Subcutaneous adipose tissue (tissue), 4 donors: ENCODE results near the gene CHST12. TPM values are rescaled to one million over a fixed set of nuclear protein-coding genes. Genes with fewer than 3 reads are reported as not detected.

ENCODE experiments used
- total RNA-seq, 4 donors: library from RNA; depleted of rRNA; stranded (reverse); fragments of >200 nt; gene quantifications; one replicate each; pipeline ENCODE4 v1.1.0, GENCODE V29; 2016
- TF ChIP-seq, protein P1 (sequence below): fragments of 450-650 bp; IDR thresholded peaks from one replicate; pipeline ENCODE4 v1.5.1; 2016; ENCODE audit warnings: low read depth, mild to moderate bottlenecking, control low read depth, antibody characterized with exemption, moderate library complexity

Gene CHST12
- 10 to 100 TPM in 3 of 4 donors, 1 to 10 TPM in 1; 5.2 to 26.0 (median 13.8) TPM for total RNA-seq

DNA sequence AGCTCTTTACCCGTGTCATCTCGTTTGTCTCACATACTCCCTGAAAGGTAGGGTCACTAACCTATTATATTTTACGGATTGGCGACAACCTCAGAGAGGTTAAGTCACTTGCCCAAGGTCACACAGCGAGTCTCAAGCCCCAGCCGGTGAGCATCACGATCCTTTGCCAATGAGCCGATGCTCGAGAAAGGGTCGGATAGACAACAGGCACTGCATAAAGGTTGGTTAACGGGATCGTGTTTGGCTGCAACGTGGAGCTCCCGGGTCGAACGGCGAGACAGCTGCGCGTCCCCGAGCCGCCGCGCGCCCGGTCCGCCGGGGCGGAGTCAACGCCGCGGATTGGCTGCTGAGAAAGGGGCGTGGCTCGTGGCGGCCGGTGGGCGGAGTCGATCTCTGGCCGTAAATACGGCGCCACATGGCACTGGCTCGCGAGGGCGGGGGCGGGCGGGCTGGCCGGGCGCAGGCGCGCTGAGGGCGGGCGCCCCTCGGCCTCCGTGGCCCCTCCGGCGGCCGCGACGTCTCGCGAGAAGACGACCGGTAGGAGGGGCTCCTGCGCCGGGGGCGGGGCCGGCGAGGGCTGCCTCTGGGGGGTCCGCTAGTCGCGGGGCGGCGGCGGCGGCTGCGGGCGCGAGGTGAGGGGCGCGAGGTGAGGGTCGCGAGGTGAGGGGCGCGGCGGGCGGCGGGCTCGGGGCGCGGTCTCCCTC is at the start of gene CHST12:
TSS of gene CHST12 (plus strand) at position 598 of the 704 bp plus-strand sequence. CDS start 29,029 bp downstream, outside the sequence.
- TF ChIP-seq, protein P1, sequence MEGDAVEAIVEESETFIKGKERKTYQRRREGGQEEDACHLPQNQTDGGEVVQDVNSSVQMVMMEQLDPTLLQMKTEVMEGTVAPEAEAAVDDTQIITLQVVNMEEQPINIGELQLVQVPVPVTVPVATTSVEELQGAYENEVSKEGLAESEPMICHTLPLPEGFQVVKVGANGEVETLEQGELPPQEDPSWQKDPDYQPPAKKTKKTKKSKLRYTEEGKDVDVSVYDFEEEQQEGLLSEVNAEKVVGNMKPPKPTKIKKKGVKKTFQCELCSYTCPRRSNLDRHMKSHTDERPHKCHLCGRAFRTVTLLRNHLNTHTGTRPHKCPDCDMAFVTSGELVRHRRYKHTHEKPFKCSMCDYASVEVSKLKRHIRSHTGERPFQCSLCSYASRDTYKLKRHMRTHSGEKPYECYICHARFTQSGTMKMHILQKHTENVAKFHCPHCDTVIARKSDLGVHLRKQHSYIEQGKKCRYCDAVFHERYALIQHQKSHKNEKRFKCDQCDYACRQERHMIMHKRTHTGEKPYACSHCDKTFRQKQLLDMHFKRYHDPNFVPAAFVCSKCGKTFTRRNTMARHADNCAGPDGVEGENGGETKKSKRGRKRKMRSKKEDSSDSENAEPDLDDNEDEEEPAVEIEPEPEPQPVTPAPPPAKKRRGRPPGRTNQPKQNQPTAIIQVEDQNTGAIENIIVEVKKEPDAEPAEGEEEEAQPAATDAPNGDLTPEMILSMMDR: no peak

DNA sequence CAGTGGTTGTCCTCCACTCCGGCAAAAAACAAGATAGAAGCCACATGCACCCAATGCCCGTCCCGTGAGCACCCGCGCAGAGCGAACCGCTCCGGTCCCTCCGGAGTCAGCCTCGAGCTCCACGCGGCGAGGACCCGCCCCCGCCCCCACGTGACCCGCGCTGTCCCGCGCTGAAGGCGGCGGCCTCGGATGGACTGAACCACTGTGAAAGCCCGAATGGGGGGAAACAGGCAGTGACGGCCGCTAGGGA is 49.5 kb upstream of the CHST12 start:
- TF ChIP-seq, protein P1: no peak

DNA sequence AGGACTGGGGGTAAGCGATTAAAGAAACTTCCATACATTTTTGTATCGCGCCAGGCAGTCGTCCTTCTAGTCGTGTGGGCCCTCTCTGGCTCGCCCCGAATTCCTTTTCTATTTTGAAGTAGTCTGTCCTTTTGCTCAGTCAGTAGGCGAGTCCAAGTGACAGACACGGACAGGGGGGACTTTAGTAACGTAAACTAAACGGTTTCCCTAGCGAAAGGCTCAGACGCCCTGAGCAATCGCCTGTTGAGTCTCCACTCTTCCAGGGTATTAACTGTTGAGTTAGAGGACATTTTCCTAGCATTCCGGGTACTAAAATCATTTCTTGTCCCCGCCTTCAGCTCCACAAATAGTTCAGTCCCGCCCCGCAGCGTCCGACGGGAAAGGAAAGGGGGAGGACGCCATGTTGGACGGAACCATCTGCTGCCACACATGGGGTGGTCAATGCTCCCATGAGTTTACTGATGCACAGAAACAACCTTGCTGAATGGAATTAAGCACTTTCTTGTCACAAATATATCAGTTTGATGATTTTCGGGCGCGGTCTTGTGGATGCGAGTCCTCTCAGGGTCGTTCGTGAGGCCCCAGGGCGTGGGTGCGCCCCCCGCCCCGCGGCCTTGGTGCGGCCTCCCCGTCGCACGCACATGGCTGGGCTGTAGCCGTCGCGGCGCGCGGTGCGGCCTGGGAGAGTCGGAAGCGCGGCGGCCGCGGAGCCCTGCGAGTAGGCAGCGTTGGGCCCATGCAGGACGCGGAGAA is 49.0 kb upstream of the CHST12 start, which contains the start of gene EIF3B:
TSS of gene EIF3B (plus strand) at position 642 of the 753 bp plus-strand sequence. CDS start at position 737, 95 bp downstream.
- TF ChIP-seq, protein P1: no peak

DNA sequence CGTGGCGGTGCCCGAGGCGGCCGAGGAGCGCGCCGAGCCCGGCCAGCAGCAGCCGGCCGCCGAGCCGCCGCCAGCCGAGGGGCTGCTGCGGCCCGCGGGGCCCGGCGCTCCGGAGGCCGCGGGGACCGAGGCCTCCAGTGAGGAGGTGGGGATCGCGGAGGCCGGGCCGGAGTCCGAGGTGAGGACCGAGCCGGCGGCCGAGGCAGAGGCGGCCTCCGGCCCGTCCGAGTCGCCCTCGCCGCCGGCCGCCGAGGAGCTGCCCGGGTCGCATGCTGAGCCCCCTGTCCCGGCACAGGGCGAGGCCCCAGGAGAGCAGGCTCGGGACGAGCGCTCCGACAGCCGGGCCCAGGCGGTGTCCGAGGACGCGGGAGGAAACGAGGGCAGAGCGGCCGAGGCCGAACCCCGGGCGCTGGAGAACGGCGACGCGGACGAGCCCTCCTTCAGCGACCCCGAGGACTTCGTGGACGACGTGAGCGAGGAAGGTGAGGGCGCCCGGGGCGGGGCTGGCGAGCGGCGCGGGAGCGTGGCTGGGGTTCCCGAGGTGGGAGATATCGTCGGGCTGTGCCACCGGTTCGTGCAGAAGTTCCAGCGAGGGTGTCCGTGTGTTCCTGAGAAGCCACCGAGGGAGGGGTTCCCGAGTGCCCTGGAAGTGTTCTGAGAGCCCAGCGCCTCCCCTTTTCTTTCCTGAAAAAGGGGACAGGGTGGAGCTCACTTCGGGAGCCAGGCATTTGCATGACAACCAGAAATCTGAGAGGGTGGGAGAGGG is 48.3 kb upstream of the CHST12 start:
- TF ChIP-seq, protein P1: no peak

DNA sequence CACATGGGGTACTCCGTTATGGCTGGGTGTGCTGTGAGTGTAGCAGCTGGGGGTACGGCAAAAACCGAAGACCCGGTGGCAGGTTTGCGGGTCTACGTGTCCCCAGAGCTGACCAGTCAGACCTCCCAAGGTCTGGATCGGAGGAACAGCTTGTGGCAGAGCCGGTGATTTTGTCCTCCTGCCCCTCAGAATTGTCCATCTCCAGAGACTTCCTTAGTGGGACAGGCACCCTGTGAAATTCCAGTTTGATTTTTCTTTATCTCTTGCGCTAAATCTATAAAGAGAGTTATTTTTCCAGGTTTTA is 47.8 kb upstream of the CHST12 start:
- TF ChIP-seq, protein P1: no peak

DNA sequence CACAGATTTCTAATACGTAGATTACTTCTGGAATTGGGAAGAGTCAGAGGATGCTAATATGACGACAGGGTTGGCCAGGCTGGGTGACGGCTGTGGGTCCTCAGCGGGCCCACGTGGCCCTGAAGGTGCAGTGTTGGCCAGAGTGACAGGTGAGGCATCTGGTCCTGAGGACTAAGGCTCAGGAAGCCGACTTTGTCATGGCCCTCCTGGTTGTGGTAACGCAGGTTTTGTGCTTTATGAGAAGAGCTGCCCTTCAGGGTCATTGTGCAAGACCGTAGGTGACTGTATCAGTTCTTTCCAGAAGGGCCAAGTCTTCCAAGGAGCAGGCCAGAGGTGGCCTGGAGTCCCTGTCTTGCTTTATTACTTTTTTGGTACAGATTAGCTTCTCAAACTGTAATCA is 46.2 kb upstream of the CHST12 start:
- TF ChIP-seq, protein P1: no peak

DNA sequence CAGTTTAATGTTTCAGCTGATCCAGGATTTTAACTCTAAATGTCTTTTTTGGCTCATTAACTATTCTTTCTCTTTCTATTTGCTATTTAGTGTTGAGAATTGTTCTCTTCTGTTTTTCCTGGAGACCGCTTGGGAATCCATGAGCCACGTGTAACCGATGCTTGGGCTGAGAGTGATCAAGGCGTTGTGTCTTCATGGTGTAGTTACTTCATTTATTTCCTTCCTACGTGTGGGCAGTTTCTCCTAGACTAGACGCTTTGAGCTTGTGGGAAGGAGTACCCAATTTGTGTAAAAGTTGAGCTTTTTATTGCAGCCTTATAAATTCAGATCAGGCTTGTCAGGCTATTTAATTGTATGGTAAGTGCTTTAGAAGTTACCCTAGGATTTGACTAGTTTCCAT is 45.8 kb upstream of the CHST12 start:
- TF ChIP-seq, protein P1: no peak
